Brain microvascular endothelial cell (primary cell): ENCODE results near the gene TTPAL.

Experiments
- DNase-seq: peaks from one replicate; pipeline ENCODE4 v3.0.0-alpha.2; 2020
- H3K27ac ChIP-seq: fragments of 250-450 bp; sonication (Bioruptor Pico); 2 replicates; pipeline ENCODE4 v1.5.1; 2020; ENCODE audit warnings: mild to moderate bottlenecking, moderate library complexity
- H3K27me3 ChIP-seq: fragments of 250-450 bp; sonication (Bioruptor Pico); replicated peaks from 2 replicates; pipeline ENCODE4 v1.5.1; 2020; ENCODE audit warnings: mild to moderate bottlenecking
- H3K36me3 ChIP-seq: fragments of 250-450 bp; sonication (Bioruptor Pico); replicated peaks from 2 replicates; pipeline ENCODE4 v1.5.1; 2020; ENCODE audit warnings: mild to moderate bottlenecking
- H3K4me3 ChIP-seq: 2 replicates; pipeline ENCODE4 v1.5.1; 2011; ENCODE audit warnings: low read depth, mild to moderate bottlenecking, control low read depth, low read length, moderate library complexity
- CTCF ChIP-seq: IDR thresholded peaks from 2 replicates; pipeline ENCODE4 v1.5.1; 2011; ENCODE audit warnings: low read depth, mild to moderate bottlenecking, moderate library complexity, low read length, control low read depth, inconsistent platforms; ENCODE audit errors: missing control alignments
- in situ Hi-C: cut with HindIII; loops from 2 replicates; pipeline ENCODE4 v1.10.0; 2017; ENCODE audit warnings: low sequenced_read_pairs, low pct_ligation_motif_present

The TTPAL gene

DNA sequence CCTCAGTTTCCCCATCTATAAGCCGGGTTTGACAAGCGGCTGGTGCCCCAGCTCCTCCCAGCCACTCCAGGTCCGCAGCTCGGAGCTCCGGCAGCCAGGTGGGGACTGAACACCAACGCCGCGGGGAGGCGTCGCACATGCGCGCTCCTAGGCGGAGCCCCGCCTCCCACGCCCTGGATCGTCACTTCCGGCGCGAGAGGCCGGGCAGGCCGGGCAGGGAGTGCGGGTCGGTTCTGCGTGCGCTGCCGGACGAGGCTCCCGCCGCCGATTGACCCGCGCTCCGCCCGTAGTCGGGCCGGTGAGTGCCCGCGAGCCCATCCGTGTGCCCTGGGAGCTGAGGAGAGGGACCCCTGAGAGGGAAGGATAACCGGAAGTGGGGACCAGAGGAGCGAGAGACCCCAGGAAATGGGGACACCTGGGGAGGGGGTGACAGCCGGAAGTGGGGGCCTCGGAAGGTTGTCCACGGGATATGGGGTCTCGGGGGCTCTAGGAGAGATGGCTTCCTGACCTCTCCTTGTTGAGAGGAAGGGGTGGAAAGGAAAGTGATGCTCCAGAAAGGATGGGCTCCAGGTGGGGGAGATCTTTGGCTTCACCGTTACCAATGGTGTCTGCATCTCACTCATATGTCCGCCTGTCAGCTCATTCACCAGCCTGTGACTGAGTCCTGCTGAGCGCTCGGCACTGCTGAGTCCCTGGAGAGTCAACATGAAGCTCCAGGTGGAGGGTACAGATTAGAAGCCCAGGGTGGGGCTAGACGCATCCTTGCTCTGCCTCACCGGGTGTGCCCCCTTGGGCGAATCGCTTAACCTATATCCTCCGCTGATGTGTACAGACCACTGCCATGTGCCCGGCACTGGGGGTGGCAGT, at the start of gene TTPAL:
TSS of gene TTPAL (plus strand) at position 181 of the 867 bp plus-strand sequence. CDS start 4,126 bp downstream, outside the sequence.
- Histone ChIP-seq H3K27me3 (no peaks in the 10 kb centered on the region), H3K4me3 (peak within 1 kb of the TSS; percentile 88), H3K36me3 (peaks cover 9% of the 10 kb centered on the region), H3K27ac (peak within 1 kb of the TSS; percentile 86)
- in situ Hi-C loops = no loop called here
- DNase-seq = peak; percentile 54
- TF ChIP-seq CTCF = peak; percentile 47

- in situ Hi-C loops = no loop called here
- Histone ChIP-seq H3K36me3 (no peaks in the 10 kb centered on the region), H3K4me3 (no peak overlapping the region), H3K27ac (no peak overlapping the region), H3K27me3 (no peaks in the 10 kb centered on the region)
- DNase-seq = no peak
- no peak for TF ChIP-seq CTCF
These were observed 49.8 kb upstream of the TTPAL start for GRCh38 chr20:44425923-44426322.

- Histone ChIP-seq H3K27ac (no peak overlapping the region), H3K27me3 (no peaks in the 10 kb centered on the region), H3K36me3 (no peaks in the 10 kb centered on the region), H3K4me3 (no peak overlapping the region)
- no peak for DNase-seq
- TF ChIP-seq CTCF = no peak
- in situ Hi-C loops = no loop called here
These were observed 48.5 kb upstream of the TTPAL start for GRCh38 chr20:44426879-44427790.

DNA sequence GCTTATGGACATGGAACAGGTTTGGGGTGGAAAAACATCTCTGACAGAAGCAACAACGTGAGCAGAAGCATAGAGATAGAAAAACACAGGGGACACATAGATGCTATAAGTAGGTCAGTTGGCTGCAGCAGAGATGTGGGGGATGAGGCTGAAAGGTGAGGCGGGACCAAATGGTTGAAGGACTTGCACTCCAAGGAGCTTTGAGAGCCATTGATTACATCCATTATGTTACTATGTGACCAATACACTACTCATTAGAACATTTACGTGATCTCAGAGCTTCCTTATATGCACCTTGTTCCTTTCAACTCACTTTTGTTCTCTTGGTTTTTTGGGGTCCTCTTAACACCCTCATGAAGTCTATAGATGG, 47.9 kb upstream of the TTPAL start:
- DNase-seq = no peak
- Histone ChIP-seq H3K36me3 (no peaks in the 10 kb centered on the region), H3K4me3 (no peak overlapping the region), H3K27ac (no peak overlapping the region), H3K27me3 (no peaks in the 10 kb centered on the region)
- TF ChIP-seq CTCF = no peak
- in situ Hi-C loops = no loop called here

- in situ Hi-C loops = no loop called here
- H3K4me3 ChIP-seq = no peak overlapping the region
These were observed 47.3 kb upstream of the TTPAL start for GRCh38 chr20:44428174-44429016.

More at GRCh38 chr20:44428174-44429016, 47.3 kb upstream of the TTPAL start:
- no peak for TF ChIP-seq CTCF
- Histone ChIP-seq H3K27me3 (no peaks in the 10 kb centered on the region), H3K36me3 (no peaks in the 10 kb centered on the region), H3K27ac (no peak overlapping the region)
- no peak for DNase-seq
